Activated CD8-positive, alpha-beta memory T cell treated with anti-CD3 and anti-CD28 coated beads, Interleukin-2, amount 10 ng/mL, durations not matched to agents 7 days and 5 days (primary cell): ENCODE measurements around the gene ANGPTL3. TPM values are rescaled to one million over a fixed set of nuclear protein-coding genes. Genes with fewer than 3 reads are reported as not detected.
"Not testable (repeated sequence)": the region's sequence is repeated elsewhere in the genome, so short reads cannot be mapped to it uniquely, and the experiment has no call there.

Experiments
- ATAC-seq: fragments of 150-1000 bp; cut with Tn5 transposase; one replicate; pipeline ENCODE4 v1.10.0; 2021; ENCODE audit warnings: moderate library complexity
- CTCF ChIA-PET: fragments of 350-600 bp; sonication (Branson Sonifier 250); formaldehyde crosslinking; loops from one replicate; lab custom pipeline; 2021; ENCODE audit warnings: antibody characterized with exemption; lab: Charles Lee
- DNase-seq: peaks from one replicate; pipeline ENCODE4 v3.0.0-alpha.2; 2020
- H3K27ac Mint-ChIP-seq: one replicate; pipeline ENCODE4 v1.8.0; 2021; ENCODE audit warnings: mild to moderate bottlenecking, mixed read lengths
- H3K27me3 Mint-ChIP-seq: one replicate; pipeline ENCODE4 v1.8.0; 2021; ENCODE audit warnings: mixed read lengths
- H3K36me3 Mint-ChIP-seq: one replicate; pipeline ENCODE4 v1.8.0; 2021; ENCODE audit warnings: mild to moderate bottlenecking, mixed read lengths
- H3K4me1 Mint-ChIP-seq: one replicate; pipeline ENCODE4 v1.8.0; 2021; ENCODE audit warnings: mixed read lengths
- H3K4me3 Mint-ChIP-seq: one replicate; pipeline ENCODE4 v1.8.0; 2021; ENCODE audit warnings: mild to moderate bottlenecking, moderate library complexity, mixed read lengths
- H3K9me3 Mint-ChIP-seq: one replicate; pipeline ENCODE4 v1.8.0; 2022; ENCODE audit warnings: low read depth, mixed read lengths
- total RNA-seq, 2 experiments: library from RNA; stranded (reverse); gene quantifications; one replicate each; pipeline ENCODE4 v1.2.3, GENCODE V29; 2021

Gene ANGPTL3, protein sequence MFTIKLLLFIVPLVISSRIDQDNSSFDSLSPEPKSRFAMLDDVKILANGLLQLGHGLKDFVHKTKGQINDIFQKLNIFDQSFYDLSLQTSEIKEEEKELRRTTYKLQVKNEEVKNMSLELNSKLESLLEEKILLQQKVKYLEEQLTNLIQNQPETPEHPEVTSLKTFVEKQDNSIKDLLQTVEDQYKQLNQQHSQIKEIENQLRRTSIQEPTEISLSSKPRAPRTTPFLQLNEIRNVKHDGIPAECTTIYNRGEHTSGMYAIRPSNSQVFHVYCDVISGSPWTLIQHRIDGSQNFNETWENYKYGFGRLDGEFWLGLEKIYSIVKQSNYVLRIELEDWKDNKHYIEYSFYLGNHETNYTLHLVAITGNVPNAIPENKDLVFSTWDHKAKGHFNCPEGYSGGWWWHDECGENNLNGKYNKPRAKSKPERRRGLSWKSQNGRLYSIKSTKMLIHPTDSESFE
- not detected for total RNA-seq

DNA sequence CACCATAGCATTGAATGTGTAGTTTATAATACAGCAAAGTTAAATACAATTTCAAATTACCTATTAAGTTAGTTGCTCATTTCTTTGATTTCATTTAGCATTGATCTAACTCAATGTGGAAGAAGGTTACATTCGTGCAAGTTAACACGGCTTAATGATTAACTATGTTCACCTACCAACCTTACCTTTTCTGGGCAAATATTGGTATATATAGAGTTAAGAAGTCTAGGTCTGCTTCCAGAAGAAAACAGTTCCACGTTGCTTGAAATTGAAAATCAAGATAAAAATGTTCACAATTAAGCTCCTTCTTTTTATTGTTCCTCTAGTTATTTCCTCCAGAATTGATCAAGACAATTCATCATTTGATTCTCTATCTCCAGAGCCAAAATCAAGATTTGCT is at the start of gene ANGPTL3:
Gene ANGPTL3 (plus strand): TSS at position 240 of the 400 bp plus-strand sequence. CDS start 47 bp downstream, at position 287.
- H3K36me3 Mint-ChIP-seq, result no peaks in the 10 kb centered on the region
- H3K27ac Mint-ChIP-seq, result no peak within 1 kb of the TSS
- CTCF ChIA-PET, result no interaction called here

DNA sequence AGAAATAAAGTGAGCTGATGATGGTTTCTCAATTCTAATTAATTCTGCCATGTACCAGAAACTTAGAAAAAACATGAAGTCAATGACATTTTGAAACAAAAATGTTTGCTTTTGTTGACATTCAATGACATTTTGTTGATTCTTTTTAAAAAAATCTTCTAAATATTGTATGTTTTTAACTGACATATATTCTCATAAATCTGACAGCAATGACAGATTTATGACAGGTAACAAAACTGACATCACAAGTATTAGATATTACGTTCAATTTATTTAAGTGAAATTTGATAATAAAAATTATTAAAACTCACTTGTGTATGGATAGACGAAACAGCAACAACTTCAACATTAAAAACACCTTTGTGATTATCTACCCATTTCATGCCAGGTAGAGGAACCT is 36.0 kb upstream of the ANGPTL3 start:
- Mint-ChIP-seq H3K27me3 (no peaks in the 10 kb centered on the region), H3K9me3 (no peaks in the 10 kb centered on the region), H3K27ac (no peak overlapping the region), H3K4me3 (no peak overlapping the region), H3K36me3 (no peaks in the 10 kb centered on the region), H3K4me1 (no peaks in the 10 kb centered on the region)
- no peak for DNase-seq
- ATAC-seq, result no peak
- CTCF ChIA-PET, result no interaction called here

More for the DNA sequence above, at the start of gene ANGPTL3:
- Mint-ChIP-seq H3K4me3 (no peak within 1 kb of the TSS), H3K27me3 (no peaks in the 10 kb centered on the region), H3K9me3 (no peaks in the 10 kb centered on the region), H3K4me1 (peaks cover 8% of the 10 kb centered on the region)
- ATAC-seq, result no peak
- DNase-seq, result no peak

GRCh38 chr1:62567182-62567581 is 30.1 kb upstream of the ANGPTL3 start:
- not testable (repeated sequence) for H3K9me3 Mint-ChIP-seq, H3K4me3 Mint-ChIP-seq, DNase-seq, ATAC-seq, H3K4me1 Mint-ChIP-seq, H3K27me3 Mint-ChIP-seq, H3K27ac Mint-ChIP-seq
- CTCF ChIA-PET, result interaction anchor here (0.9 kb wide), 1 partner anchor 17 kb away, joined by 3 read pairs; no protein-coding TSS in a partner anchor
- H3K36me3 Mint-ChIP-seq, result peaks cover 11% of the 10 kb centered on the region

- not testable (repeated sequence) for H3K4me1 Mint-ChIP-seq, ATAC-seq, H3K27me3 Mint-ChIP-seq, H3K9me3 Mint-ChIP-seq, H3K27ac Mint-ChIP-seq, H3K4me3 Mint-ChIP-seq, DNase-seq
- peaks cover 11% of the 10 kb centered on the region for H3K36me3 Mint-ChIP-seq
- CTCF ChIA-PET, result interaction anchor here (0.9 kb wide), 1 partner anchor 17 kb away, joined by 3 read pairs; no protein-coding TSS in a partner anchor
These were observed 29.4 kb upstream of the ANGPTL3 start for GRCh38 chr1:62567926-62568325.

GRCh38 chr1:62571517-62571916 is 25.8 kb upstream of the ANGPTL3 start:
- H3K27ac Mint-ChIP-seq, H3K9me3 Mint-ChIP-seq, ATAC-seq, H3K4me1 Mint-ChIP-seq, H3K4me3 Mint-ChIP-seq, DNase-seq, H3K27me3 Mint-ChIP-seq, CTCF ChIA-PET: not testable (repeated sequence)
- peaks cover 11% of the 10 kb centered on the region for H3K36me3 Mint-ChIP-seq

DNA sequence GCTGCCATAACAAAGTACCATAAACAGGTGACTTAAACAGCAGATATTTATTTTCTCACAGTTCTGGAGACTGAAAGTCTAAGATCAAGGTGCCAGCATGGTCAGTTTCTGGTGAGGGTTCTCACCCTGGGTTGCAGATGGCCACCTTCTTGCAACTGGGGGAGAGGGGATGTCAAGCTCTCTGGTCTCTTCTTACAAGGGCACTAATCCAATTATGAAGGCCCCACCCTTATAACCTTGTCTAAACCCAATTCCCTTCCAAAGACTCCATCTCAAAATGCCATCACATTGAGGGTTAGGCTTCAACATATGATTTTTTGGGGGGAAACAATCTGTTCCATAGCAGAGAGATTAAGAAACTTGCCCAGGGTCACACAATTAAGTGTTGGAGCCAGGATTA is 24.8 kb upstream of the ANGPTL3 start:
- no peaks in the 10 kb centered on the region for H3K27me3 Mint-ChIP-seq
- H3K36me3 Mint-ChIP-seq, result peaks cover 9% of the 10 kb centered on the region
- peaks cover 5% of the 10 kb centered on the region for H3K9me3 Mint-ChIP-seq
- no peaks in the 10 kb centered on the region for H3K4me1 Mint-ChIP-seq
- CTCF ChIA-PET, result no interaction called here
- ATAC-seq (no peak), DNase-seq (no peak)
- H3K4me3 Mint-ChIP-seq, result no peak overlapping the region
- no peak overlapping the region for H3K27ac Mint-ChIP-seq

- Mint-ChIP-seq H3K4me3 (no peak overlapping the region), H3K27ac (no peak overlapping the region), H3K9me3 (peaks cover 3% of the 10 kb centered on the region), H3K27me3 (no peaks in the 10 kb centered on the region), H3K4me1 (no peaks in the 10 kb centered on the region), H3K36me3 (peaks cover 8% of the 10 kb centered on the region)
- no peak for ATAC-seq
- CTCF ChIA-PET, result no interaction called here
- no peak for DNase-seq
These were observed 23.6 kb upstream of the ANGPTL3 start for GRCh38 chr1:62573675-62574074.

- Mint-ChIP-seq H3K4me3 (no peak overlapping the region), H3K27me3 (no peaks in the 10 kb centered on the region), H3K9me3 (no peaks in the 10 kb centered on the region), H3K36me3 (peaks cover 2% of the 10 kb centered on the region), H3K4me1 (no peaks in the 10 kb centered on the region), H3K27ac (no peak overlapping the region)
- CTCF ChIA-PET, result no interaction called here
- no peak for ATAC-seq
- DNase-seq, result no peak
These were observed 11.7 kb upstream of the ANGPTL3 start for GRCh38 chr1:62585469-62586155.

DNA sequence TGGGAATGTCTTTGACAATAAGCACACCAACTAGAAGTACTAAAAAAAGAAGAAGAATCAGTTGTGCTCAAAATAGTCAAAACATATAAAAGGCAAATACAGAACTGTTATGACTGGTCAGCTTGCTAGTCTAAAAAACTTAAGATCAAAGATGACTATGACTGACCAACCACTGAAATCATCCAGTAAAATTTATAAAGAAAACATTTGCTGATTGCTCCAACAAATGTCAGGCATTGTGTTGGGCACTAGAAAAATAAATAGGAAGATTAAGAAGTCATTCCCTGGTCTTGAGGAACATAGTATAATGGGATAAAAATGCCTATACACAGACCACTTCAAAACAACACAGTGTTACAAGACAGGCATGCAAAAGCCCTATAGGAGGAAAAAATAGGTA is 9.3 kb upstream of the ANGPTL3 start:
- CTCF ChIA-PET, result no interaction called here
- DNase-seq, result no peak

GRCh38 chr1:62589321-62589720 is 8.0 kb upstream of the ANGPTL3 start:
- Mint-ChIP-seq H3K27me3 (no peaks in the 10 kb centered on the region), H3K36me3 (no peaks in the 10 kb centered on the region), H3K27ac (no peak overlapping the region), H3K4me1 (no peaks in the 10 kb centered on the region), H3K9me3 (no peaks in the 10 kb centered on the region), H3K4me3 (no peak overlapping the region)
- DNase-seq, result no peak
- CTCF ChIA-PET, result interaction anchor here (0.7 kb wide), 1 partner anchor 83 kb away, joined by 3 read pairs; no protein-coding TSS in a partner anchor
- ATAC-seq, result no peak

More for the DNA sequence above, 9.3 kb upstream of the ANGPTL3 start:
- Mint-ChIP-seq H3K4me1 (no peaks in the 10 kb centered on the region), H3K4me3 (no peak overlapping the region), H3K27ac (no peak overlapping the region), H3K36me3 (no peaks in the 10 kb centered on the region), H3K9me3 (no peaks in the 10 kb centered on the region), H3K27me3 (no peaks in the 10 kb centered on the region)
- ATAC-seq, result no peak

DNA sequence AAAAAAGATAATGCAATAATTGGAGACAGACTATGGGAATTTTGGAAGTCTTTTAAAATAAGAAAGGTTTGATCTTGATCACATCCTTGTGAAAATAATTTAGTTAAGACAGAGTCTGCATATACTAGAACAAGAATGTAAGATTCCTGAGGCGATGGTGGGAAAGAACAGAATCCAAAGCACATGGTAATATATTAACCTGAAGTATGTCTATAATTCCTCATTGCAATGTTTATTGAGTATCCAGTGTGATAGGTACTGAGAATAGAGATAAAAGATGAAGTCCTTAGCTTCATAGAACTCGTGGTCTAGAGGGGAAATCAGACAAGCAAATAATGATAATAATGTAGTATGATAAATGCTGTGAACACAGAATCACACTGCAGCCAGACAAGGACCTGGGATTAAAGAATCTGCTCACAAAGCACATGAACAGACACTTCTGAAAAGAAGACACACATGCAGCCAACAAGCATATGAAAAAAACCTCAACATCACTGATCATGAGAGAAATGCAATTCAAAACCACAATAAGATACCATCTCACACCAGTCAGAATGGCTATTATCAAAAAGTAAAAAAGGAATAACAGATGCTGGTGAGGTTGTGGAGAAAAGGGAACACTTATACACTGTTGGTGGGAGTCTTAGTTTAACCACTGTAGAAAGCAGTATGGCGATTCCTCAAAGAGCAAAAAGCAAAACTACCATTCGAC is 6.9 kb upstream of the ANGPTL3 start:
- ATAC-seq, result no peak

GRCh38 chr1:62590970-62591368 is 6.4 kb upstream of the ANGPTL3 start:
- Mint-ChIP-seq H3K4me3 (no peak overlapping the region), H3K36me3 (no peaks in the 10 kb centered on the region), H3K4me1 (no peaks in the 10 kb centered on the region), H3K27me3 (no peaks in the 10 kb centered on the region), H3K9me3 (no peaks in the 10 kb centered on the region), H3K27ac (no peak overlapping the region)
- CTCF ChIA-PET, result no interaction called here
- ATAC-seq, result no peak
- no peak for DNase-seq

More for the DNA sequence above, 6.9 kb upstream of the ANGPTL3 start:
- Mint-ChIP-seq H3K27ac (no peak overlapping the region), H3K4me1 (no peaks in the 10 kb centered on the region), H3K4me3 (no peak overlapping the region), H3K36me3 (no peaks in the 10 kb centered on the region), H3K9me3 (no peaks in the 10 kb centered on the region), H3K27me3 (no peaks in the 10 kb centered on the region)
- no peak for DNase-seq
- CTCF ChIA-PET, result no interaction called here

DNA sequence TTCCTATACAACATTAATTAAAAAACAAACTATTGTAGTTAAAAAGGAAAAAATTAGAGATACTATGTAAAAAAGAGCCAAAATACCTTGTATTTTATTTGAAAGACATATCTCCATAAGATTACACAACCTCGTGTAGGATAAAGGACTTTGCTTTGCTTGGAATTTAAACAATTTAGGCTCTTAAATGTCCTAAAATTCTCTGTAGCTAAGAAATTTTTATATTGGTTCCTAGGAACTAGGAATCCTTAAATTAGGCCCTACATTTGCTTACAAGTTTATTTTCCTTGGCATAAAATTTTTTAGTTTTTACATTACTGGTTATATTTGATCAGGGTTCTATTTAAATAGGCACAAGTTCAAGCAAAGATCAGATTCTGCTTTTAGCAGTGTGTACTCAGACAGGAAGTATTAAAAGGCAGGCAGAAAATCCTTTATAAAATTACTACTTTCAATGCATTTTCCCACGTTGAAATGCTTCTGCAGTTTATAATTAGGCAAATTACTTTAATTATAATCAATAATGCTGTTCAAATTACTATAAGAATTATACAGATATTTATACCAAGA is 3.4 kb upstream of the ANGPTL3 start:
- Mint-ChIP-seq H3K36me3 (no peaks in the 10 kb centered on the region), H3K9me3 (no peaks in the 10 kb centered on the region), H3K4me3 (no peak overlapping the region), H3K4me1 (peaks cover 3% of the 10 kb centered on the region), H3K27ac (no peak overlapping the region), H3K27me3 (no peaks in the 10 kb centered on the region)
- ATAC-seq (no peak), DNase-seq (no peak)
- CTCF ChIA-PET, result no interaction called here
